Motor neuron (in vitro differentiated cells): Measurements from ENCODE around the gene TEX38. TPM values are rescaled to one million over a fixed set of nuclear protein-coding genes. Genes with fewer than 3 reads are reported as not detected.
"Not testable (repeated sequence)": the region's sequence is repeated elsewhere in the genome, so short reads cannot be mapped to it uniquely, and the experiment has no call there.

Experiments used
- ATAC-seq, 8 experiments: fragments of 200-7000 bp; cut with Tn5 transposase; replicated peaks in 6 of 8; 2 replicates each; pipeline ENCODE4 v1.8.0; 2021; ENCODE audit warnings: mild to moderate bottlenecking in 8 of 8, moderate library complexity in 8 of 8
- H3K27ac ChIP-seq, 2 donors: fragments of 250-450 bp; sonication (Bioruptor Pico); 2 replicates each; pipeline ENCODE4 v1.9.0; 2021; ENCODE audit warnings: antibody characterized with exemption in 2 of 2, mild to moderate bottlenecking in 2 of 2, moderate library complexity in 1 of 2
- H3K4me1 ChIP-seq, 2 donors: fragments of 250-450 bp; sonication (Bioruptor Pico); replicated peaks in 1 of 2; 2 replicates each; pipeline ENCODE4 v1.6.1; 2021; ENCODE audit warnings: antibody characterized with exemption in 2 of 2, mild to moderate bottlenecking in 2 of 2, moderate library complexity in 1 of 2
- H3K4me3 ChIP-seq, 5 donors: fragments of 250-450 bp; sonication (Bioruptor Pico); 2 replicates each; pipeline ENCODE4 v1.9.0; 2021; ENCODE audit warnings: antibody characterized with exemption in 5 of 5, mild to moderate bottlenecking in 5 of 5, moderate library complexity in 4 of 5
- WGBS, 10 experiments: fragments of 450-650 bp; shearing (Covaris generic); methylation state at CpG; one replicate each; pipeline ENCODE4 v1.0.0; 2022; 5-methylcytosine and 5-hydroxymethylcytosine counted together
- in situ Hi-C, 9 experiments: fragments of 400-800 bp; cut with MboI; loops; one replicate each; pipeline ENCODE4 v1.15.0; 2021; ENCODE audit warnings: low sequenced_read_pairs in 9 of 9, low pct_unique_long_range_greater_than_20kb in 2 of 9; ENCODE audit not compliant: unreplicated experiment in 9 of 9
- total RNA-seq, 8 experiments: library from RNA; unstranded; fragments of 300-600 nt; gene quantifications; 2 replicates each; pipeline versions ENCODE4 v1.2.3 to v1.2.4, GENCODE V29; 2022

The TEX38 gene
- total RNA-seq, 8 experiments from 2014 or later: 0.36 to 2.5 (median 1.0) TPM

DNA sequence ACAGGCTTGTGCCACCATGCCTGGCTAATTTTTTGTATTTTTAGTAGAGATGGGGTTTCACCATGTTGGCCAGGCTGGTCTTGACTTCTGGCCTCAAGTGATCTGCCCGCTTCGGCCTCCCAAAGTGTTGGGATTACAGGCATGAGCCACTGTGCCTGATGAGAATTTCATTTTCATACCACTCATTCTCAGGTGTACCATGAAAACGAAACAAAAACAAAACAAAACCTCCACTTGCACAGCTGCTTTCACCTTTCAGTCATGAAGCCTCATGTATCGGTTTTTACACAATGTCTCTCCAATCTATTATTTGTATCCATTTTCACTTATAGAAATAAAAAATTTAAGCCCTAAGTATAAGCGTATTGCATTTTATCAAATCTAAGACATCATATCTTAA is 11.5 kb upstream of the TEX38 start:
- H3K4me3 ChIP-seq, in situ Hi-C loops, H3K4me1 ChIP-seq, ATAC-seq, H3K27ac ChIP-seq: not testable (repeated sequence)
- WGBS, 10 experiments: 80 to 100% (median 94%) methylated on average over 1 to 5 of the region's 5 CpGs; no CpG with 5 or more reads in 1 of the 10 experiments

GRCh38 chr1:46662919-46663318 is 8.7 kb upstream of the TEX38 start:
- in situ Hi-C loops, H3K4me3 ChIP-seq, ATAC-seq, H3K27ac ChIP-seq: not testable (repeated sequence)
- peaks cover 9 to 10% of the 10 kb centered on the region in 2 donors for H3K4me1 ChIP-seq
- no CpG with 5 or more reads among the region's 5 CpGs for WGBS, 10 experiments

GRCh38 chr1:46665983-46666382 is 5.7 kb upstream of the TEX38 start:
- Histone ChIP-seq H3K4me3 (no peak overlapping the region), H3K4me1 (peaks cover 9 to 10% of the 10 kb centered on the region in 2 donors), H3K27ac (no peak overlapping the region)
- 0 to 100% (median 31%) methylated on average over 1 to 2 of the region's 2 CpGs; no CpG with 5 or more reads in 3 of the 10 experiments for WGBS, 10 experiments
- no peak for ATAC-seq
- in situ Hi-C loops: no loop called here

DNA sequence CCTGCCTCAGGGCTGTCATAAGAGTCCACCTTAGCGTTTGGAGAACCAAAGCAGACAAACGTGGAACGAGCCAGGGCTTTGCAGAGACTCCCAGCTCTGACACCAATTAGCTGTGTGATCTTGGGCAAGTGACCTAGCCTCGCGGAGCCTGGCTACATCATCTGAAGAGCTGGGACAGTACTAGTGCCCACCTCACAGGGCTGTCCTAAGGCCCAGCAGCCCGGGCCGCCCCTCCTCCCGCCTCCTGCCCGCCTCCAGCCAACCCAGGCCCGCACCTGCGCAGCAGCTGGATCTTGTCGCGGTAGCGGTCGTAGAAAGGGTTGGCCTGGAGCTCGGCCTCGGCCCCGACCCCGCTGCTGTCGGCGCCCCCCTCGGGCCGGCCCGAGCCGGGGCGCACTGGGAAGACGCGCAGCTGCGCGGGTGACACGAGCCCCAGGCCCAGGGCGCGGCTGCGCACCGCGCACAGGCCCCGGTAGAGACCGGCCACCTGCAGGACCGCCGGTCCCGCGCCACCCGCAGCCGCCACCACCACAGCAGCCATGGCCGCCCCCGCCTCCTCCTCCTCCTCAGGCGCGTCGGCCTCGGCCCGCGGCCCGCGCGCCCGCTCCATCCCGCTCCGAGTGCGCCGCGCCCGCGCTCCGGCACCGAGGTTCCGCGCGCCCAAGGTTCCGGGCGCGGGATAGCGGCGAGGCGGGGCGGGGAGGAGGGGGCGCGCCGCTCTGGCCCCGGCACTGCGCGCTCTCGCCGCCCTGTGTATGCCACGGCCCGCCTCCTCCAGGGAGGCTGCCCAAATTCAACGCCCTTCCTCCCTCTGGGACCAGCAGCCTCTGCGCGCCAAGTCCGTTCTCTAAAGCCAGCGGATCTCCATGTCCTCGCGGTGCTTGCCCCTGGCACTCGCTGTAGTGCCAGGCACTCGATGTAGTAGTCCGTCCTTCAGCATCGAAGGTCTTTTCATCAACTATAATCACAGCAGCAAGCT is 3.6 kb upstream of the TEX38 start, which contains the start of gene ATPAF1:
Gene ATPAF1, minus strand, starts transcription at position 583 of the 979 bp plus-strand sequence. Its CDS starts 42 bp downstream, at position 541.
- WGBS, 10 experiments: 0 to 57% (median 3%) methylated on average over 2 to 12 of the region's 96 CpGs; no CpG with 5 or more reads in 2 of the 10 experiments
- Histone ChIP-seq H3K4me1 (peaks cover 9 to 10% of the 10 kb centered on the region in 2 donors), H3K27ac (peak within 1 kb of the TSS; percentile 33 to 78), H3K4me3 (peak within 1 kb of the TSS; percentile 75 to 99 (median 92))
- in situ Hi-C loops: no loop called here
- peak; percentile 86 to 93 (median 91) for ATAC-seq

DNA sequence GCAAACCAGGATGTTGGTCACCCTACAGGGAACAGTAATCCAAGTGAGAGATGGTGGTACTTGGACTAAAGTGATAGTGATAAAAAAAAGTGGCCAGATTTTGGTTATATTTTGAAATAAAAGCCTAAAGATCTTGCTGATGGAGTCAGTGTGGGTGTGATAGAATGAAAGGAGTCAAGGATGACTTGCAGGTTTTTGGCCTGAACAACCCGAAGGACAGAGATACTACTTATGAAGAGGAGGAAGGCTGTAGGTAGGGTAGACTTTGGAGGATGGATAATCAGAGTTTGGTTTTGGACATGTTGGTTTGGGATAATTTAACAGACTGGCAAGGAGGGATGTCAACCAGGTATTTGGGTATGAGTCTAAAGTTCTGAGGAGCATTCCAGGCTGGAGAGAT is 1.5 kb upstream of the TEX38 start:
- no peak for ATAC-seq
- in situ Hi-C loops: no loop called here
- H3K27ac ChIP-seq: no peak overlapping the region
- WGBS, 10 experiments: 87 to 100% (median 100%) methylated on average over 1 of the region's 1 CpG; no CpG with 5 or more reads in 3 of the 10 experiments
- peaks cover 9 to 10% of the 10 kb centered on the region in 2 donors for H3K4me1 ChIP-seq
- no peak overlapping the region for H3K4me3 ChIP-seq

GRCh38 chr1:46672696-46673095 is 1.0 kb downstream of the TEX38 start:
- in situ Hi-C loops: no loop called here
- no peak for ATAC-seq
- peaks cover 0 to 3% of the 10 kb centered on the region in 2 donors for H3K4me1 ChIP-seq
- H3K4me3 ChIP-seq: no peak overlapping the region
- WGBS, 10 experiments: 8 to 90% (median 49%) methylated on average over 2 to 7 of the region's 8 CpGs; no CpG with 5 or more reads in 2 of the 10 experiments
- no peak overlapping the region for H3K27ac ChIP-seq

- peak in 7 of 8 experiments; percentile 50 to 99 (median 97) for ATAC-seq
- WGBS, 10 experiments: 17 to 78% (median 54%) methylated on average over 1 to 3 of the region's 4 CpGs; no CpG with 5 or more reads in 2 of the 10 experiments
- Histone ChIP-seq H3K27ac (no peak overlapping the region), H3K4me1 (peaks cover 0 to 3% of the 10 kb centered on the region in 2 donors), H3K4me3 (no peak overlapping the region)
- in situ Hi-C loops: no loop called here
Measured at GRCh38 chr1:46673749-46674182, 2.1 kb downstream of the TEX38 start.

- no peak for ATAC-seq
- peaks cover 0 to 3% of the 10 kb centered on the region in 2 donors for H3K4me1 ChIP-seq
- H3K4me3 ChIP-seq: no peak overlapping the region
- 57 to 100% (median 88%) methylated on average over 1 of the region's 1 CpG; no CpG with 5 or more reads in 3 of the 10 experiments for WGBS, 10 experiments
- in situ Hi-C loops: no loop called here
- no peak overlapping the region for H3K27ac ChIP-seq
Measured at GRCh38 chr1:46675549-46676314, 4.1 kb downstream of the TEX38 start.

- Histone ChIP-seq H3K4me1 (peaks cover 0 to 3% of the 10 kb centered on the region in 2 donors), H3K27ac (no peak overlapping the region), H3K4me3 (no peak overlapping the region)
- no peak for ATAC-seq
- in situ Hi-C loops: no loop called here
- WGBS, 10 experiments: 63 to 100% (median 92%) methylated on average over 1 of the region's 1 CpG; no CpG with 5 or more reads in 2 of the 10 experiments
Measured at GRCh38 chr1:46676531-46676930, 4.9 kb downstream of the TEX38 start.

- H3K4me3 ChIP-seq: no peak overlapping the region
- in situ Hi-C loops: no loop called here
- 50 to 100% (median 83%) methylated on average over 1 of the region's 1 CpG; no CpG with 5 or more reads in 5 of the 10 experiments for WGBS, 10 experiments
- peaks cover 0 to 6% of the 10 kb centered on the region in 2 donors for H3K4me1 ChIP-seq
- no peak overlapping the region for H3K27ac ChIP-seq
- no peak for ATAC-seq
Measured at GRCh38 chr1:46677339-46677738, 5.7 kb downstream of the TEX38 start.

DNA sequence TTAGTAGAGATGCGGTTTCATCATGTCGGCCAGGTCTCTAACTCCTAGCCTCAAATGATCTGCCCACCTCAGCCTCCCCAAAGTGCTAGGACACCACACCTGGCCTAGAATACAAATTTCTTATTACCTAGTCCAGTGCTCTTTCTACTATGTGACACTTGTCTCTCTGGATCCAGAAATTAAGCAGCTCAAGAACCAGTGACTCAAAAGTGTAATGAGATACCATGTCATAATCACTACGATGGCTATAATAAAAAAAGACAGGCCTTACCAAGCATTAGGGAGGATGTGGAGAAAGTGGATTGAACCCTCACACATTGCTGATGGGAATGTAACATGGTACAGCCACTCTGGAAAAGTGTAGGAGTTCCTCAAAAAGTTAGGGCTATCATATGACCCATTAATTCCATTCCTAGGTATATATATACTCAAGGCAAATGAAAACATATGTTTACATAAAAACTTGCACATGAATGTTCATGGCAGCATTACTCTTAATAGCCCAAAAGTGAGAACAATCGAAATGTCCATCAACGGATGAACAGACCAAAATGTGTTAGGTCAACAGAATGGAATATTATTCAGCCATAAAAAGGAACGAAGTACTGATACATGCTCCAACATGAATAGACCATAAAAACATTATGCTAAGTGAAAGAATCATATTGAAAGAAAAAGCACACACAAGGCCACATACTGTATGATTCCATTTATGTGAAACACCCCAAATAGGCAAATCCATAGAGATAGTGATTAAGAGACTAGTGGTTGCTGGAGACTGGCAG is 8.3 kb downstream of the TEX38 start:
- 90 to 100% (median 98%) methylated on average over 1 to 6 of the region's 6 CpGs for WGBS, 10 experiments
- Histone ChIP-seq H3K4me3 (no peak overlapping the region), H3K27ac (no peak overlapping the region), H3K4me1 (peaks cover 0 to 6% of the 10 kb centered on the region in 2 donors)
- in situ Hi-C loops: no loop called here
- ATAC-seq: no peak

DNA sequence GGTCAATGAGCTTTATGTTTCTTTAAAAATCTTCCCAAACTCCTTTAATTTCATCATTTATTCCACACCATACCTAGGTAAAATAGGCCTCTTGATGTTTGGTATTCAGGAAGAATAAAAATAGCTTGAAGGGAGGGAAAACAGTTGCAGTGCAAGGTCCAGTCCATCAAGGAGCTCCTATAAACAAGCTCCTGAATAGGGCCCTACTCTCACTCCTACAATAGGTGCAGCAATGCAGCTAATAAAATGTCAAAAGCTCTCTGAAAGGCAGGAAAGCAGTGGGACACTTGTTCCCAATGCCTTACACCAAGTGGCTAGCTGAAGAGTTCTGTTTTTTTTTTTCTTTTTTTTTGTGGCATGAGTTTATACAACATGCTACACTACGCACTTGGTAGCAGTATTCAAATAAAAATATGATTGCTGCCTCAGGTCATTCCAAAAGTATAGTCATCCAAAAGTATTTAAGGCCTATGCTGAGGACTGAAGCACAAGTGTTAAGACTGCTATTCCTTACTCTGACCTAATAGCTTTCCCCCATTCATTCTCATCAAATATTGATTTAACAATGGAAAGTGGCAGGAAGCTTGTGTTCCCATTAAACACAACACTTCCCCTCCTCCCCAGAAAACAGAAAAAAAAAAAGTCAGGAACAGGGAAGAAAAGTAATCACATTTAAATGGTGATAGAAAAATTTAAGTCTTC is 9.8 kb downstream of the TEX38 start:
- in situ Hi-C loops: no loop called here
- H3K27ac ChIP-seq: no peak overlapping the region
- WGBS, 10 experiments: 88 to 100% (median 100%) methylated on average over 1 of the region's 1 CpG; no CpG with 5 or more reads in 3 of the 10 experiments
- ATAC-seq: no peak
- no peak overlapping the region for H3K4me3 ChIP-seq
- peaks cover 0 to 3% of the 10 kb centered on the region in 2 donors for H3K4me1 ChIP-seq
